ENCODE data around the gene STX12. TPM values are rescaled to one million over a fixed set of nuclear protein-coding genes. Genes with fewer than 3 reads are reported as not detected.
"Not testable (repeated sequence)": the region's sequence is repeated elsewhere in the genome, so short reads cannot be mapped to it uniquely, and the experiment has no call there.

Gene STX12
- total RNA-seq, 1 donor from 2014 or later: 23.7 TPM

- intact Hi-C loops (cut with micrococcal nuclease): no loop called here
- ATAC-seq (no peak), DNase-seq (no peak)
Measured at GRCh38 chr1:27858949-27859576, 86.0 kb downstream of the STX12 start.

- ATAC-seq (no peak), DNase-seq (no peak)
- intact Hi-C loops (cut with micrococcal nuclease): no loop called here
Measured at GRCh38 chr1:27861436-27861835, 88.4 kb downstream of the STX12 start.

- DNase-seq: no peak
- intact Hi-C loops (cut with micrococcal nuclease): no loop called here
- no peak for ATAC-seq
Measured at GRCh38 chr1:27862004-27862403, 89.0 kb downstream of the STX12 start.

DNA sequence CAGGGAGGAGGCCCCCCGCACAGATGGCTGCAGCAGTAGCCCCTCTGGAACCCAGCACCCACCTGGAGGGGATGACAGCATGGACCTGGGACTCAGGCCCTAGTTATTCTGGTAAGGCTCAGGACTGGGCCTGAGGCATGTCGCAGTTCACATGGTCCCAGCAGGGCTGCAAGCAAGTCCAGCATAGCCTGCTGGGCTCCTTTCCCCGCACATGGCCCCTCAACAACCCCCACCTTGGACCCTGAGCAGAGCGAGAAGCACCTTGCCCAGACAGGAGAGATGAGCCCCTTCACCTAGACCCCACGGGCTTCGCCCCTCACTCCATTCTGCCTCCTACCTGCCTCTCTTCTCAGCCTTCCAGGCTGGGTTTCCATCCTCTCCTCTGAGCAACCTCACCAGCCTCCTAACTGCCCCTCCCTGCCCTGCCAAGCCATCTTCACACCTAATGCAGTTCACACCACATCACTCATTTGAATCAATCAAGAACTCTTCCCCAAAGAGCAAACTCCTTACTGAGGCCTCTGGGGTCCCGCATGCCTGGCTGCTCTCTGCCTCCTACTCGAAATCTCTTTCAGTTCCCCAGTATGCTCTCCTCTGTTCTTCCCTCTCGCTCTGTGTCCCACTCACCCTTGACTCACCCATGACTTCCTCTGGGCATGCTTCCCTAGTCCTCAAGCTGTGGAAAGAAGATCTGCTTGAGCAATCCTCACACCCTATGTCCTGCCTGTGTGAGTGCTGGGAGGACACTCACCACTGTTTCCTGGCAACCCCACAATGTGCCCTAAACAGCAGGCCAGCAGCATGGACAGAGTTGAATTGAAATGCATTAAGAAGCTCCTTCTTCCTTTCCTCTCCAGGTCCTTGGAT, 89.9 kb downstream of the STX12 start:
- DNase-seq (no peak), ATAC-seq (peak; percentile 85)
- intact Hi-C loops (cut with micrococcal nuclease): no loop called here

GRCh38 chr1:27863538-27863915, 90.5 kb downstream of the STX12 start:
- DNase-seq (no peak), ATAC-seq (peak; percentile 69)
- intact Hi-C loops (cut with micrococcal nuclease): no loop called here

GRCh38 chr1:27864264-27864895, 91.4 kb downstream of the STX12 start:
- DNase-seq: no peak
- ATAC-seq: peak; percentile 61
- intact Hi-C loops (cut with micrococcal nuclease): no loop called here

GRCh38 chr1:27865821-27866220, 92.8 kb downstream of the STX12 start:
- intact Hi-C loops (cut with micrococcal nuclease): no loop called here
- DNase-seq (no peak), ATAC-seq (no peak)

DNA sequence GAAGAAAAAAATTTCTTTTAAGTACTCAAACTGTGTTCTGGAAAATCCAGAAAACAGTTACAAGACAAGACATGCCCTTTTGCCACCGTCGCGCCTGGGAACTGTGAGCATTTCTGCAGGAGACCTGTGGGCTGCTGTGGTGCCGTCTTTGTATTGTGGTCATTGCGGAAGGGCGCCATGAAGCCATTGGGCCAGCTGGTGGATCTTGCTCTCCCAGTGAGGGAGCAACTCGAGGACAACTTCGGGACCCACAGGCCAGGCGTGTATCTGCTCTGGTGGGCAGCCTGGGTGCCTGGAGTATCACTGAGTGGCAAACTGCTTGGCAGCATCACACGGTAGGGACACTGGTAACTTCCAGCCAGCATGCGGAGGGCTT, 95.5 kb downstream of the STX12 start:
- intact Hi-C loops (cut with micrococcal nuclease): no loop called here
- ATAC-seq (no peak), DNase-seq (no peak)

DNA sequence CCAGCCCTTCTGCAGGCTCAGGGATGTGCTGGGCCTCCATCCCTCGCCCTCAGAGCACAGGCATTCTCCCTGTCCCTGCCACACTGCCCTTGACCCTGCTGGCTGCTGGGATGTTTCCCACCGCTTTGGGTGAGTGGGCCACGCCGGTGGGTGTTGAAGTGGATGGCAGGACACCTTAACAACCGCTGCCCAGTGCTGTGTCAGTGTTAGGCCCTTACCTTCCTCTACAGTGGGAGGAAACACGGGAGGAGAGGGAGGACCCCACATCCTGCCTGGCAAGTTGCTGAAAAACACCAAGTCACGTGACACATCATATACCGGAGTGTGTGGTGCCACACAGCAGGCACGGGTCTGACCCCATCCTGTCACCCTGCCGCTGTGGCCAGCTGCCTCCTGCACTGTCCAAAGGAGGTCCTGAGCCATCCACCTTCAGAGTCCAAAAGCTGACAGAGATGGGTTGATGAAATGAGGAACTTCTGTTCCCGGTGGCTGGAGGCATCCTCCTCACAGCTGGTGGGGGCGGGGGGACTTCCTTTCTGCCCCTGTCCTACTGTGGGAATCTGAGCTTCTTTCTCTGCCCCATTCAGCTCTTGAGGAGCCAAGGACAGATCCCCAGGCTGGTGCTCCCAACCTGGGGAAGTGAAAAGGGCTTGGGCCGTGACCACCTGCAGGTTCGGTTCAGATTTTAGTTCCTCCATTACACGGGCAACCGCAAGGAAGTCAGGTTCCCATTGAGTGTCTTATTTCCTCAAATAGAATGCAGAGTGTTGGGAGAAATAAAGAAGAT, 96.1 kb downstream of the STX12 start:
- peak; percentile 6 for ATAC-seq
- DNase-seq: no peak
- intact Hi-C loops (cut with micrococcal nuclease): no loop called here

DNA sequence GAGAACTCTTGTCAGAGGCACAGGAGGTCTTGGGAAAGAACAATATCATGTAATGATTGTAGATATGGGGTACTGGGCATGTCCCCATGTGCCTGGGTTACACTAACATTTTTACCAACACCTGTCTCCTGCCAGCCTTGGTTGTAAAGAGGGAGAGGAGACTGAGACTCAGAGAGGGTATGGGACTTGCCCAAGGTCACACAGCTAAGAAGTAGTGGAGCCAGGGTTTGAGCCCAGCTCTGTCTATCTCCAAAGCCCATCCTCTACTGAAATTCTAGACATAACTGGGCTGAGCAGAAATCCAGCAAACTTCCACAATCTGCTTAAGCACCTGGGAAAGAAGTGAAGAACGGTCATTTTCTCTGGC, 96.7 kb downstream of the STX12 start:
- ATAC-seq (no peak), DNase-seq (no peak)
- intact Hi-C loops (cut with micrococcal nuclease): no loop called here

GRCh38 chr1:27871076-27871475, 98.1 kb downstream of the STX12 start:
- intact Hi-C loops (cut with micrococcal nuclease); ATAC-seq; DNase-seq: not testable (repeated sequence)

- ATAC-seq (peak; percentile 92), DNase-seq (peak; percentile 83)
- intact Hi-C loops (cut with micrococcal nuclease): no loop called here
Measured at GRCh38 chr1:27872059-27872801, 99.2 kb downstream of the STX12 start, which contains the start of gene THEMIS2. Gene THEMIS2 (plus strand): TSS chr1:27872544. CDS start chr1:27872572, 28 bp downstream.

- intact Hi-C loops (cut with micrococcal nuclease): no loop called here
- peak; percentile 24 for ATAC-seq
- no peak for DNase-seq
Measured at GRCh38 chr1:27872802-27873551, 100.0 kb downstream of the STX12 start.

- peak; percentile 32 for ATAC-seq
- peak; percentile 45 for DNase-seq
- intact Hi-C loops (cut with micrococcal nuclease): no loop called here
Measured at GRCh38 chr1:27873671-27874384, 100.8 kb downstream of the STX12 start.
